ENCODE results near the gene TTC34.
A peak's percentile ranks its signal among the peaks of the same experiment; 100 is the strongest.

TTC34 gene

GRCh38 chr1:2643414-2644077, 157.9 kb downstream of the TTC34 start:
- Histone ChIP-seq H3K9me3 (ENCODE audit: control insufficient read depth, low read length) (no peaks in the 10 kb centered on the region), H3K36me3 (ENCODE audit: control insufficient read depth, insufficient read depth, low read length) (no peaks in the 10 kb centered on the region), H3K4me3 (ENCODE audit: low read depth, low read length) (peak overlapping the region; percentile 79), H3K27me3 (ENCODE audit: control insufficient read depth, insufficient read depth, low read length) (no peaks in the 10 kb centered on the region), H3K9ac (no peak overlapping the region), H3K79me2 (no peaks in the 10 kb centered on the region), H3K27ac (no peak overlapping the region), H3K4me1 (no peaks in the 10 kb centered on the region), H3K4me2 (ENCODE audit: low read length) (peak overlapping the region; percentile 95), H2AFZ (peak overlapping the region; percentile 93)
- no peak for TF ChIP-seq CTCF (IDR thresholded peaks at IDR 0.05)

- peak overlapping the region; percentile 95 for H3K4me2 ChIP-seq (ENCODE audit: low read length)
- no peaks in the 10 kb centered on the region for H3K4me1 ChIP-seq
- H3K36me3 ChIP-seq (ENCODE audit: control insufficient read depth, insufficient read depth, low read length) = no peaks in the 10 kb centered on the region
- peak overlapping the region; percentile 93 for H2AFZ ChIP-seq
- H3K79me2 ChIP-seq = no peaks in the 10 kb centered on the region
- peak overlapping the region; percentile 63 for H3K9ac ChIP-seq
- no peaks in the 10 kb centered on the region for H3K9me3 ChIP-seq (ENCODE audit: control insufficient read depth, low read length)
- no peaks in the 10 kb centered on the region for H3K27me3 ChIP-seq (ENCODE audit: control insufficient read depth, insufficient read depth, low read length)
- H3K27ac ChIP-seq = peak overlapping the region; percentile 64
- peak overlapping the region; percentile 79 for H3K4me3 ChIP-seq (ENCODE audit: low read depth, low read length)
- TF ChIP-seq CTCF (IDR thresholded peaks at IDR 0.05) = no peak
These were observed 158.7 kb downstream of the TTC34 start for GRCh38 chr1:2642560-2643413.

GRCh38 chr1:2642131-2642559, 159.3 kb downstream of the TTC34 start:
- Histone ChIP-seq H2AFZ (peak overlapping the region; percentile 93), H3K4me1 (no peaks in the 10 kb centered on the region), H3K79me2 (no peaks in the 10 kb centered on the region), H3K27me3 (ENCODE audit: control insufficient read depth, insufficient read depth, low read length) (no peaks in the 10 kb centered on the region), H3K4me3 (ENCODE audit: low read depth, low read length) (peak overlapping the region; percentile 79), H3K9ac (peak overlapping the region; percentile 63), H3K9me3 (ENCODE audit: control insufficient read depth, low read length) (no peaks in the 10 kb centered on the region), H3K4me2 (ENCODE audit: low read length) (peak overlapping the region; percentile 95), H3K27ac (no peak overlapping the region), H3K36me3 (ENCODE audit: control insufficient read depth, insufficient read depth, low read length) (no peaks in the 10 kb centered on the region)
- TF ChIP-seq CTCF (IDR thresholded peaks at IDR 0.05) = no peak

GRCh38 chr1:2641381-2642130, 159.9 kb downstream of the TTC34 start:
- H3K9me3 ChIP-seq (ENCODE audit: control insufficient read depth, low read length) = no peaks in the 10 kb centered on the region
- H3K4me1 ChIP-seq = no peaks in the 10 kb centered on the region
- H3K36me3 ChIP-seq (ENCODE audit: control insufficient read depth, insufficient read depth, low read length) = no peaks in the 10 kb centered on the region
- H3K79me2 ChIP-seq = no peaks in the 10 kb centered on the region
- no peak overlapping the region for H2AFZ ChIP-seq
- H3K4me3 ChIP-seq (ENCODE audit: low read depth, low read length) = peak overlapping the region; percentile 79
- no peak overlapping the region for H3K27ac ChIP-seq
- no peak for TF ChIP-seq CTCF (IDR thresholded peaks at IDR 0.05)
- no peak overlapping the region for H3K9ac ChIP-seq
- no peaks in the 10 kb centered on the region for H3K27me3 ChIP-seq (ENCODE audit: control insufficient read depth, insufficient read depth, low read length)
- H3K4me2 ChIP-seq (ENCODE audit: low read length) = peak overlapping the region; percentile 95

Data from parathyroid adenoma (tissue), 2 donors.